CD4-positive, alpha-beta T cell treated with Interleukin-17A for 4 hours (primary cell): ENCODE measurements around the gene TMEM184B.
"Not testable (repeated sequence)": the region's sequence is repeated elsewhere in the genome, so short reads cannot be mapped to it uniquely, and the experiment has no call there.

ENCODE experiments used
- DNase-seq: peaks from one replicate; pipeline ENCODE4 v3.0.0-alpha.2; 2020; ENCODE audit warnings: mixed read lengths

TMEM184B gene

GRCh38 chr22:38247713-38248112, 25.1 kb downstream of the TMEM184B start:
- DNase-seq: no peak

GRCh38 chr22:38246692-38247091, 26.1 kb downstream of the TMEM184B start:
- DNase-seq: no peak

DNA sequence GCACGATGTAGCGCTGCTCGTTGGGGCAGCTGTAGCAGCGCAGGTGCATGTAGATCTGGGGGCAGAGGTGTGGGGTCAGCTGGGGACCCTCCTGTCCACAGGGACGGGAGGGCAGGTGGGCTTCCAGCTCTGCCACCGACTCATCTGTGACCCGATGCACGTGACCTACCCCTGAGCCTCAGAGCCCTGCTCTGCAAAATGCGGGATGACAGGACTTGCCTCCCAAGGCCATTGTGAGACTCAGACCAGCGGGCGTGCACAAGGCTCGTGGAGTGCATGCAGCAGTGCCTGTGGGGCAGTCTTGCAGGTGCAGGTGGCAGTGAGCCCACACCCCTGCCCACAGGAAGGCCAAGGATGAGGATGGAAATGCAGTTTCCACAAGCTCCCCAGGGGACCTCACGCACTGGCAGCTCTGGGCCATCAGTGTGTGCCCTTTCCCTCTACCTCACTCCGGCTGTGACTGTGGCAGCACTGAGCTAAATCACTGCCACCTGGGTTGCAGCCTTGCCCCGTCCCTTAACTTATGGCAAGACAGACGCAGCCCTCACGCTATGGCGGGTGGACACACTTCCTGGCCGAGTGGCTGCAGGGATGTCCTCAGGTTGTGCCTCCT, 26.7 kb downstream of the TMEM184B start:
- no peak for DNase-seq

- DNase-seq: no peak
These were observed 28.7 kb downstream of the TMEM184B start for GRCh38 chr22:38244106-38244505.

DNA sequence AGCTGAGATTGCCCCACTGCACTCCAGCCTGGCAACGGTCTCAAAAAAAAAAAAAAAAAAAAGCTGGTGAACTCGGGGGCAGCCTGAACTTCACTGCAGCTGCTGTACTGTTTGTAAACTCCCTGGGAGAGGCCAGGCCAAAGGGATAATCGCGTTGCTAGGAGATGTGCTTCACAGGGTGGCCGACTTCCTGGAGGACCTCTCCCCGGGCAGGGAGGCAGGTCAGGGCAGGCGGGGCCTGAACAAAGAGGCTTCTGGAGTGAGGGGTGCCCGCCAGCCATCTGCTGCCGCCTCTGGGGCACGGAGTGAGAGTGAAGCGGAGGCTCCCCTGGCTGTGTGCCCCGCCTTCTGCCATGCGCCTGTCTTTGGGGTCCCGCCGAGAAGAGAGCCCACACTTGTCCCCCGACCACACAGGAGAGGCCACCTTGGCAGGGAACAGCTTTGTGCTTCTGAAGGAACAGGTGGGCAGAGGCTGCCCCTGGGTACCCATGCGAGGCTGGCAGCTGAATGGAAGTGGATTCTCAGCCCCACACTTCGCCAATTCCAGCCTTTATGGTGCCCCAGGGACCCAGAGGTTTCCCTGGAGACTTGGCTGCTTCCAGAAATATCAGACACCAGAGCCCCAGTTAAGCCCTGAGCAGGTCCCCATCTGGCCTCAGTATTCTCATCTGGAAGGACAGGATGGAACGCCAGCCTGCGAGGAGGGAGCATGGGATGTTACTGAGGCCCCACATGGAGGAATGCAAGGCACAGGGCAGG, 29.6 kb downstream of the TMEM184B start:
- DNase-seq: no peak

DNA sequence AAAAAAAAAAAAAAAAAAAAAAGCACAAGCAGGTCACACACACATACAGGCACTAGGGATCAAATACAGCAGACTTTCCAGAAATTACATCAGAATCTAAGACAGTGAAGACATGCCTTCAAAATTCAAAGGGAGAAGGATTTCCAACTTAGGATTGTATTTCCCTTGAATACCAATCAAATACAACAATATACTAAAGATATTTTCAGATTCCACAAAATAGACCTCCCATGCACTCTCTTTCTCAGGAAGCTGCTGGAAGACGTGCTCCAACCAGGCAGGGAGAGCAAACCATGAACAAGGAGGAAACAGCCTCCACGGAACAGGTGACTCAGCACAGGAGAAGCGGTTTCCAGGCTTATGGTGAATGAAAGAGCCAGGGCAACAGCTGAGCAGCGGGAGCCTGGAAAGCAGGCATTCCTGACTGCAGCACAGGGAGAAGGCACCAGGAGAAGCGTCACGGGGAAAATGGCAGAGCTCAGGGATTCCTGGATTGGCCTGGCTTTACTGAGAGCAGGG, 32.0 kb downstream of the TMEM184B start:
- no peak for DNase-seq

GRCh38 chr22:38239101-38239761, 33.6 kb downstream of the TMEM184B start:
- no peak for DNase-seq

DNA sequence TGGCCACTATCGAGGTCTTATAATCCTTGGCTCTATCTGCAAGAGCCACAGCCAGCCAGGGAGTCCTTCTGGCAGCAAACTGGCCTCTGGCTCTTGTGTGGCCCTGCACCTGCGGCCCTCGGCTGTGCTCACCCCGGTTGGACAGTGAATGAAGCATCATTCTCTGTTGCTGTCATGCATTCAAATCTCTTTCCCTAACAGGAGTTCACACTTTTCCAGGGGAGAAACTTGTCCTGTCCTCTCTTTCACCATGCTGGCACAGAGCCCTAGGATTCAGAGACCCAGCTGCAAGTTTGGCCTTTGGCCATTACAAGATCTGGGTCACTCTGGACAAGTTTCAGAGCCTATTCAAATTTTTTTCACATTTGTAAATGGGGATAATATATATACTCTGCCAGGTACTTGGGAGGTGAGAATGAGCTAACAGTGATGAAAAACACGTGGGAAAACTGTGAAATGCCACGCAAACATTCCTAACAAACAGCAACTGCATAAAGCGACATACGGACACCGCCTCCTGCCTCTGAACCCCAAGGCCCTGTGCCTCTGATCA, 34.2 kb downstream of the TMEM184B start:
- DNase-seq: no peak

GRCh38 chr22:38236786-38237185, 36.0 kb downstream of the TMEM184B start:
- no peak for DNase-seq

GRCh38 chr22:38235240-38235850, 37.5 kb downstream of the TMEM184B start:
- no peak for DNase-seq

- not testable (repeated sequence) for DNase-seq
These were observed 39.0 kb downstream of the TMEM184B start for GRCh38 chr22:38233856-38234255.

- no peak for DNase-seq
These were observed 39.4 kb downstream of the TMEM184B start for GRCh38 chr22:38233427-38233826.

GRCh38 chr22:38232196-38232595, 40.6 kb downstream of the TMEM184B start:
- no peak for DNase-seq

GRCh38 chr22:38230916-38231315, 41.9 kb downstream of the TMEM184B start:
- DNase-seq: no peak

GRCh38 chr22:38230108-38230825, 42.5 kb downstream of the TMEM184B start:
- DNase-seq: peak; percentile 52

GRCh38 chr22:38228873-38229740, 43.7 kb downstream of the TMEM184B start:
- DNase-seq: peak; percentile 37

GRCh38 chr22:38228326-38228872, 44.4 kb downstream of the TMEM184B start:
- DNase-seq: no peak

GRCh38 chr22:38226853-38227649, 45.8 kb downstream of the TMEM184B start:
- no peak for DNase-seq

GRCh38 chr22:38223289-38223960, 49.4 kb downstream of the TMEM184B start:
- DNase-seq: no peak

DNA sequence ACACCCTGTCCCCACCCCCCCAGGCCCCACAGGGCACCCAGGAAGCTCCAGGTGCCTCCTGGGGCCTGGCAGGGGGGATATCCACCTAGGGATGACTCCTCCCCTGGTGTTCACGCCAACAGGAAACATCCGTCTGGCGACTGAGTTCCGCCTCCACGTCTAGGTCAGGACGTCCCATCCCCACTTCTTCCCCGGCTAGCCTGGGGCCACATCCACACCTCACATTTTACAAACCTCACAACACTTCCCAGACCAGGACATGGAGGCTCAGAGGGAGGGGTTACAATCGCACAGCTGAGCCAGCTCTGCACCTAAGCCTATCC, 50.1 kb downstream of the TMEM184B start:
- DNase-seq: no peak
